DOHH2 (cell line): ENCODE results near the gene NMNAT2.

Experiments used
- H3F3A ChIP-seq: fragments of 200-600 bp; sonication (generic), shearing (Covaris generic); 2 replicates; pipeline ENCODE4 v1.6.0; 2016; ENCODE audit warnings: antibody characterized with exemption, mild to moderate bottlenecking; ENCODE audit not compliant: control insufficient read depth, insufficient read depth
- H3K27ac ChIP-seq: fragments of 200-600 bp; sonication (generic); 2 replicates; pipeline ENCODE4 v1.5.1; 2014; ENCODE audit warnings: low read depth, mild to moderate bottlenecking, low read length, moderate library complexity
- H3K27me3 ChIP-seq: fragments of 200-600 bp; sonication (generic); 2 replicates; pipeline ENCODE4 v1.6.1; 2014; ENCODE audit warnings: mild to moderate bottlenecking, low read length, mixed read lengths; ENCODE audit not compliant: control insufficient read depth
- H3K36me3 ChIP-seq: fragments of 200-600 bp; sonication (generic); 2 replicates; pipeline ENCODE4 v1.6.1; 2014; ENCODE audit warnings: mild to moderate bottlenecking, low read length, moderate library complexity, mixed read lengths; ENCODE audit not compliant: control insufficient read depth
- H3K4me1 ChIP-seq: fragments of 200-600 bp; sonication (generic); 2 replicates; pipeline ENCODE4 v1.6.1; 2014; ENCODE audit warnings: mild to moderate bottlenecking, low read length, mixed read lengths; ENCODE audit not compliant: control insufficient read depth
- H3K4me2 ChIP-seq: fragments of 200-600 bp; sonication (generic); 2 replicates; pipeline ENCODE4 v1.6.0; 2014; ENCODE audit warnings: mild to moderate bottlenecking, low read length, moderate library complexity
- H3K4me3 ChIP-seq: fragments of 200-600 bp; sonication (generic); 2 replicates; pipeline ENCODE4 v1.5.1; 2014; ENCODE audit warnings: mild to moderate bottlenecking, low read length, mixed read lengths
- H3K79me2 ChIP-seq: fragments of 200-600 bp; sonication (generic); 2 replicates; pipeline ENCODE4 v1.6.1; 2014; ENCODE audit warnings: mild to moderate bottlenecking, low read length, mixed read lengths; ENCODE audit not compliant: control insufficient read depth
- H3K9me2 ChIP-seq: fragments of 200-600 bp; sonication (generic); replicated peaks from 2 replicates; pipeline ENCODE4 v1.6.1; 2014; ENCODE audit warnings: mild to moderate bottlenecking, low read length, mixed read lengths; ENCODE audit not compliant: control insufficient read depth
- H3K9me3 ChIP-seq: fragments of 200-600 bp; sonication (generic); 2 replicates; pipeline ENCODE4 v1.6.1; 2014; ENCODE audit warnings: antibody characterized with exemption, low read length, mixed read lengths; ENCODE audit not compliant: control insufficient read depth, insufficient read depth
- H4K20me1 ChIP-seq: fragments of 200-600 bp; sonication (generic); 2 replicates; pipeline ENCODE4 v1.6.0; 2014; ENCODE audit warnings: low read depth, mild to moderate bottlenecking, antibody characterized with exemption, low read length, moderate library complexity; ENCODE audit not compliant: control insufficient read depth, insufficient read depth
- EZH2phosphoT487 ChIP-seq: fragments of 200-600 bp; sonication (generic); IDR thresholded peaks from 2 replicates; pipeline ENCODE4 v1.6.1; 2017; ENCODE audit warnings: borderline replicate concordance, mild to moderate bottlenecking, antibody characterized with exemption, low read length, moderate library complexity, mixed read lengths
- TF ChIP-seq, protein P1 (sequence below): fragments of 200-600 bp; sonication (generic); IDR thresholded peaks from one replicate; pipeline ENCODE4 v1.5.1; 2014; ENCODE audit warnings: antibody characterized with exemption, mild to moderate bottlenecking, low read depth, low read length; ENCODE audit not compliant: poor library complexity, severe bottlenecking

Gene NMNAT2

DNA sequence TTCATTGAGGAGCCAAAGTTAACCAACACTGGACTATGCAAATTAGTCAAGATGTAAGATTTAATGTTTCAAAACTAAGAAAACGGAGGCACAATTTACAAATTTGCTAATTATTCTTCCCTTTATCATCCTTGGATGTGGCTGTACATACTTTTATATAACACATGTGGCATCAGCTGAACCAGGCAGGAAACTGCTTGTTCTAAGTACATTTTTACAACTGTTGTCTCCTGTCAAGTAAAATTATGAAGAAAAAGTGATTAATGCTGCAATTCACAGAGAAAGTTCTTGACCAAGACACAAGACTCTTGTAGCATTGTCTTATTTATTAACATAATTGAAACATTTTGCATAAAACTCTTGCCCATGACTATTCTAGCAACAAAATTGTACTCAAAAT is 170.2 kb downstream of the NMNAT2 start:
- Histone ChIP-seq H3K4me3 (no peak overlapping the region), H3K4me2 (no peak overlapping the region), H3K79me2 (no peaks in the 10 kb centered on the region)

DNA sequence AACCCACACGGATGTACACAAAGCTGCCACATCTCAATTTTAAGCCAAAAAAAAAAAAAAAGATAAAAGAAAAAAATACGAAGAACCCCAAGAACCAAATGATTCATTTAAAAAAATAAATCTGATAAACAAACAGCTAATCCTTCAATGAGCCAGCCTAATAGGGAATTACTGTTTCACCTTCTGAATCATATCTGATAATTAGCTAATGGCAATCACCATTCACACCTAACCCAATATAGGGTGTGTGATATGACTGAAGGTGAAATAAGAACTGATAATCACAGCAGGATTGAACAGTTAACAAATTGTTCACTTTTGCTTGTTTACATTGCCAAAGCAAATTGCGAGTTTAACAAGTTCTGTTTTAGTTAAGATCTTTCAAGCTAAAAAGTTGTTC is 170.7 kb downstream of the NMNAT2 start:
- no peaks in the 10 kb centered on the region for H3K4me1 ChIP-seq
- TF ChIP-seq, protein P1, sequence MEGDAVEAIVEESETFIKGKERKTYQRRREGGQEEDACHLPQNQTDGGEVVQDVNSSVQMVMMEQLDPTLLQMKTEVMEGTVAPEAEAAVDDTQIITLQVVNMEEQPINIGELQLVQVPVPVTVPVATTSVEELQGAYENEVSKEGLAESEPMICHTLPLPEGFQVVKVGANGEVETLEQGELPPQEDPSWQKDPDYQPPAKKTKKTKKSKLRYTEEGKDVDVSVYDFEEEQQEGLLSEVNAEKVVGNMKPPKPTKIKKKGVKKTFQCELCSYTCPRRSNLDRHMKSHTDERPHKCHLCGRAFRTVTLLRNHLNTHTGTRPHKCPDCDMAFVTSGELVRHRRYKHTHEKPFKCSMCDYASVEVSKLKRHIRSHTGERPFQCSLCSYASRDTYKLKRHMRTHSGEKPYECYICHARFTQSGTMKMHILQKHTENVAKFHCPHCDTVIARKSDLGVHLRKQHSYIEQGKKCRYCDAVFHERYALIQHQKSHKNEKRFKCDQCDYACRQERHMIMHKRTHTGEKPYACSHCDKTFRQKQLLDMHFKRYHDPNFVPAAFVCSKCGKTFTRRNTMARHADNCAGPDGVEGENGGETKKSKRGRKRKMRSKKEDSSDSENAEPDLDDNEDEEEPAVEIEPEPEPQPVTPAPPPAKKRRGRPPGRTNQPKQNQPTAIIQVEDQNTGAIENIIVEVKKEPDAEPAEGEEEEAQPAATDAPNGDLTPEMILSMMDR = no peak
- no peak for TF ChIP-seq EZH2phosphoT487
- H3K4me3 ChIP-seq = no peak overlapping the region
- no peaks in the 10 kb centered on the region for H3K9me2 ChIP-seq
- H3F3A ChIP-seq = no peaks in the 10 kb centered on the region
- no peaks in the 10 kb centered on the region for H3K79me2 ChIP-seq
- H3K9me3 ChIP-seq = no peaks in the 10 kb centered on the region
- H3K27me3 ChIP-seq = peaks cover 31% of the 10 kb centered on the region
- no peaks in the 10 kb centered on the region for H3K36me3 ChIP-seq
- H3K27ac ChIP-seq = no peak overlapping the region
- H3K4me2 ChIP-seq = no peak overlapping the region
- H4K20me1 ChIP-seq = no peaks in the 10 kb centered on the region

More for the DNA sequence above, 170.2 kb downstream of the NMNAT2 start:
- no peaks in the 10 kb centered on the region for H3K36me3 ChIP-seq
- no peak overlapping the region for H3K27ac ChIP-seq
- no peaks in the 10 kb centered on the region for H3F3A ChIP-seq
- no peaks in the 10 kb centered on the region for H3K4me1 ChIP-seq
- H3K27me3 ChIP-seq = peaks cover 30% of the 10 kb centered on the region
- H3K9me2 ChIP-seq = no peaks in the 10 kb centered on the region
- no peak for TF ChIP-seq EZH2phosphoT487
- TF ChIP-seq, protein P1 = no peak
- no peaks in the 10 kb centered on the region for H4K20me1 ChIP-seq
- H3K9me3 ChIP-seq = no peaks in the 10 kb centered on the region

- Histone ChIP-seq H3K9me2 (no peaks in the 10 kb centered on the region), H3K4me2 (no peak overlapping the region), H3K27ac (no peak overlapping the region), H4K20me1 (no peaks in the 10 kb centered on the region), H3K79me2 (no peaks in the 10 kb centered on the region), H3K36me3 (no peaks in the 10 kb centered on the region), H3K27me3 (peaks cover 36% of the 10 kb centered on the region), H3K4me3 (no peak overlapping the region), H3K9me3 (no peaks in the 10 kb centered on the region), H3F3A (no peaks in the 10 kb centered on the region), H3K4me1 (no peaks in the 10 kb centered on the region)
- TF ChIP-seq, protein P1 = no peak
- no peak for TF ChIP-seq EZH2phosphoT487
These were observed 171.1 kb downstream of the NMNAT2 start for GRCh38 chr1:183247066-183247465.

- no peaks in the 10 kb centered on the region for H4K20me1 ChIP-seq
- H3K79me2 ChIP-seq = no peaks in the 10 kb centered on the region
- TF ChIP-seq, protein P1 = no peak
- no peak for TF ChIP-seq EZH2phosphoT487
- no peak overlapping the region for H3K4me3 ChIP-seq
- H3K9me2 ChIP-seq = no peaks in the 10 kb centered on the region
- H3F3A ChIP-seq = no peaks in the 10 kb centered on the region
- H3K27ac ChIP-seq = no peak overlapping the region
- H3K36me3 ChIP-seq = no peaks in the 10 kb centered on the region
- no peaks in the 10 kb centered on the region for H3K4me1 ChIP-seq
- H3K27me3 ChIP-seq = peaks cover 36% of the 10 kb centered on the region
- no peaks in the 10 kb centered on the region for H3K9me3 ChIP-seq
- no peak overlapping the region for H3K4me2 ChIP-seq
These were observed 171.7 kb downstream of the NMNAT2 start for GRCh38 chr1:183246436-183246835.
